ENCODE measurements around the gene ST6GALNAC1.

The ST6GALNAC1 gene

DNA sequence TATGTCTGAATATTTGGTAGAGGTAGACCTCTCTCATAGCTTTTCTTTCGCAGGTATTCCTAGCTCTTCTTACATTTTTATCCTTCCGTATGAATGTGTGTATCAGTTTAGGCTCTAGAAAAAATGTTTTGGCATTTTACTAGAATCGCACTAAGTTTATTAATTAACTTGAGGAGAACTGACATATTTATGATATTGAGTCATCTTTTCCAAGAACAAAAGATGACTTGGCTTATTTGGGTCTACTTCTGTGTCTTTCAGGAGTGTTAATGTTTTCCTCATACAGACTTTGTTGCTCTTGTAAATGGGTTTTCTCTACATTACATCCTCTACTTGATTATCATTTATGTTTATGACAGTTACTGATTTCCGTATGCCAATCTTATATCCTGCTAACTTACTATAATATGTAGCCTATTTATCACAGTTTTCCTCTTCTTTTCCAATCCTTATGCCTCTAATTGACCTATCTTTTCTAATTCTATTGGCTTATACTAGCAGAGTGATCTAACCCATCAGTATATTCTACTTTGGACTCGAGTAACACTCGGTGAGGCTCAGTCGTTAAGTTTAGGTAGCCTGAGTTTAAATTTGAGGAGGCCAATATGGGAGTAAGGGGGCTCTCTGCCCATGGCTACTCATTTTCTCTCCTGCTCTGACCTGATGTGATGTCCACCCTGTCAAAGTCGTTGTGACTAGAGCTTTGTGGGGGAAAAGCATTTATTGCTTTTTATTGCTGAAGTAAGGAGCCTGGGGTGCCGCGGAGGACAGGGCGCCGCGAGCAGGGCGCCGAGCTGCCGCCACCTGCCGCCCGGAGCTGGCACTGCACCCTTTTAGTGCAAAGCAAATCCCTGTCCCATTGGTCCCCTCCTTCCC lies 20.0 kb downstream of the ST6GALNAC1 start:
- no peak overlapping the region for H4K91ac ChIP-seq (ENCODE audit: low read depth, low read length, poor library complexity)
- H2BK12ac ChIP-seq (ENCODE audit: low read length) = no peak overlapping the region
- H4K8ac ChIP-seq (ENCODE audit: low read depth, low read length) = no peak overlapping the region
- peaks cover 0 to 2% of the 10 kb centered on the region in 2 donors for H3K4me1 ChIP-seq (ENCODE audit: control insufficient read depth in 2 of 2, insufficient read depth in 1 of 2, low read depth in 1 of 2, low read length in 2 of 2)
- H3K23ac ChIP-seq (ENCODE audit: low read depth, low read length, poor library complexity) = no peak overlapping the region
- H3K27ac ChIP-seq (replicated peaks; ENCODE audit: low read length) = no peak overlapping the region
- H3K79me1 ChIP-seq (ENCODE audit: low read depth, low read length) = no peaks in the 10 kb centered on the region
- H3K4me2 ChIP-seq (ENCODE audit: insufficient read depth, low read length, poor library complexity, severe bottlenecking) = peak overlapping the region; percentile 19
- H2BK15ac ChIP-seq (ENCODE audit: low read length) = no peak overlapping the region
- H3K36me3 ChIP-seq (replicated peaks in 1 of 2; ENCODE audit: control insufficient read depth in 2 of 2, insufficient read depth in 2 of 2, low read length in 2 of 2) = no peaks in the 10 kb centered on the region
- no peak overlapping the region for H3K4ac ChIP-seq (ENCODE audit: low read length)
- H2BK120ac ChIP-seq (ENCODE audit: low read depth, low read length) = no peak overlapping the region
- no peak overlapping the region for H2BK5ac ChIP-seq (ENCODE audit: low read length)
- peak; percentile 42 for DNase-seq (ENCODE audit: low spot score)
- peaks cover 0 to 2% of the 10 kb centered on the region in 2 donors for H3K9me3 ChIP-seq (replicated peaks in 1 of 2; ENCODE audit: control insufficient read depth in 2 of 2, insufficient read depth in 1 of 2, low read depth in 1 of 2, low read length in 2 of 2)
- H3K18ac ChIP-seq (ENCODE audit: low read length) = no peak overlapping the region
- H3K14ac ChIP-seq (ENCODE audit: low read length) = no peak overlapping the region
- no peak overlapping the region for H2AK5ac ChIP-seq (ENCODE audit: low read depth, low read length)
- H3K4me3 ChIP-seq (ENCODE audit: low read length in 2 of 2) = no peak overlapping the region
- WGBS, 2 donors (ENCODE audit: extremely low coverage in 2 of 2, insufficient read length in 2 of 2, insufficient replicate concordance in 1 of 2) = no CpG with 5 or more reads among the region's 18 CpGs
- H2AFZ ChIP-seq (ENCODE audit: low read length) = peak overlapping the region; percentile 62
- H3K27me3 ChIP-seq (ENCODE audit: control insufficient read depth in 3 of 3, insufficient read depth in 3 of 3, low read depth in 1 of 3, low read length in 3 of 3) = peaks cover 0 to 28% (median 2%) of the 10 kb centered on the region in 3 experiments
- no peak overlapping the region for H3K9ac ChIP-seq (ENCODE audit: low read depth, low read length, poor library complexity)

DNA sequence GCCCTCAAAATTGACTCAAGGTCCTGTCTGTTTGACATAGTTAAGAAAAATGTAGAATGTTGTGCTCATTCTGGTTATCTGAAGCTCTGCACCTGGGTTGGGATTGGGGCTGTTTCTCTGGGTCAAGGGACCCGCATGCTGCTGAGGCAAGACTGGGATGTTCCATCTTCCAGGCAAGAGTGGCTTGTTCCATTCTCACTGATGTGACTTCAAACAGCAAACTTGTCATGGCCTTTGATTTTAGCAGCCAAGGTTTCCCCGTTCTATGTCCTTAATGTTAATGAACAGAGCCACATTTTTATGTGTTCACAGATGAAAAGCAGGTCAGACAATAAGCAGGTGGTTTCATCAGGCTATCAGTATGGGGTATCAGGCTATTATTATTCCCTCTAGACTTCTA lies 25.7 kb downstream of the ST6GALNAC1 start:
- Histone ChIP-seq H3K79me1 (ENCODE audit: low read depth, low read length) (no peaks in the 10 kb centered on the region), H3K18ac (ENCODE audit: low read length) (no peak overlapping the region), H3K4me1 (ENCODE audit: control insufficient read depth in 2 of 2, insufficient read depth in 1 of 2, low read depth in 1 of 2, low read length in 2 of 2) (peaks cover 0 to 2% of the 10 kb centered on the region in 2 donors), H3K14ac (ENCODE audit: low read length) (no peak overlapping the region), H2AK5ac (ENCODE audit: low read depth, low read length) (no peak overlapping the region), H2BK5ac (ENCODE audit: low read length) (no peak overlapping the region), H4K8ac (ENCODE audit: low read depth, low read length) (no peak overlapping the region), H3K4ac (ENCODE audit: low read length) (no peak overlapping the region), H2AFZ (ENCODE audit: low read length) (no peak overlapping the region), H3K27me3 (ENCODE audit: control insufficient read depth in 3 of 3, insufficient read depth in 3 of 3, low read depth in 1 of 3, low read length in 3 of 3) (peaks cover 0 to 6% (median 0%) of the 10 kb centered on the region in 3 experiments), H2BK12ac (ENCODE audit: low read length) (no peak overlapping the region), H3K4me2 (ENCODE audit: insufficient read depth, low read length, poor library complexity, severe bottlenecking) (no peak overlapping the region), H3K23ac (ENCODE audit: low read depth, low read length, poor library complexity) (no peak overlapping the region), H3K4me3 (ENCODE audit: low read length in 2 of 2) (no peak overlapping the region), H4K91ac (ENCODE audit: low read depth, low read length, poor library complexity) (no peak overlapping the region), H2BK120ac (ENCODE audit: low read depth, low read length) (no peak overlapping the region), H2BK15ac (ENCODE audit: low read length) (no peak overlapping the region), H3K9ac (ENCODE audit: low read depth, low read length, poor library complexity) (no peak overlapping the region), H3K9me3 (replicated peaks in 1 of 2; ENCODE audit: control insufficient read depth in 2 of 2, insufficient read depth in 1 of 2, low read depth in 1 of 2, low read length in 2 of 2) (peaks cover 8 to 9% of the 10 kb centered on the region in 2 donors), H3K27ac (replicated peaks; ENCODE audit: low read length) (no peak overlapping the region), H3K36me3 (replicated peaks in 1 of 2; ENCODE audit: control insufficient read depth in 2 of 2, insufficient read depth in 2 of 2, low read length in 2 of 2) (peaks cover 0 to 2% of the 10 kb centered on the region in 2 donors)
- DNase-seq (ENCODE audit: low spot score) = no peak
- WGBS, 2 donors (ENCODE audit: extremely low coverage in 2 of 2, insufficient read length in 2 of 2, insufficient replicate concordance in 1 of 2) = no CpG with 5 or more reads among the region's 2 CpGs

DNA sequence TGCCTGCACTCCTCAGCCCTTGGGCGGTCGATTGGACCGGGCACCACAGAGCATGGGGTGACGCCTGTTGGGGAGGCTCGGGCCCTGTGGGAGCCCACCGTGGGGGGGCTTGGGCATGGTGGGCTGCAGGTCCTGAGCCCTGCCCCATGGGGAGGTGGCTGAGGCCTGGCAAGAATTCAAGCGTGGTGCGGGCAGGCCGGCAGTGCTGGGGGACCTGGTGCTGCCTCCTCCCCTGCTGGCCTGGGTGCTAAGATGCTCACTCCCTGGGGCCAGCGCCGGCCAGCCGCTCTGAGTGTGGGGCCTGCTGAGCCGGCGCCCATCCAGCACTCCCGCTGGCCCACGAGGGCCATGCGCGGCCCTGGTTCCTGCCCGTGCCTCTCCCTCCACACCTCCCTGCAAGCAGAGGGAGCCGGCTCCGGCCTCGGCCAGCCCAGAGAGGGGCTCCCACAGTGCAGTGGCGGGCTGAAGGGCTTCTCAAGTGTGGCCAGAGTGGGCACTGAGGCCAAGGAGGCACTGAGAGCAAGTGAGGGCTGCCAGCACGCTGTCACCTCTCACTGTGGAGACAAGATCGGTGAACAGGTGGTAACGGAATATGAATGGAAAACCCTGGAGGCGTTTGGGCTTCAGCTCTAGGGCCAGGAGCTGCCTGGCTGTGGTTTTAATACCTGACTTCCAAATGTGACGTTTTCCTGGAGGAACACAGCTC lies 28.5 kb downstream of the ST6GALNAC1 start:
- Histone ChIP-seq H3K27ac (replicated peaks; ENCODE audit: low read length) (no peak overlapping the region), H4K8ac (ENCODE audit: low read depth, low read length) (no peak overlapping the region)

More for the DNA sequence above, 28.5 kb downstream of the ST6GALNAC1 start:
- H3K14ac ChIP-seq (ENCODE audit: low read length) = no peak overlapping the region
- no peak overlapping the region for H3K4ac ChIP-seq (ENCODE audit: low read length)
- H2AFZ ChIP-seq (ENCODE audit: low read length) = no peak overlapping the region
- H3K36me3 ChIP-seq (replicated peaks in 1 of 2; ENCODE audit: control insufficient read depth in 2 of 2, insufficient read depth in 2 of 2, low read length in 2 of 2) = peaks cover 0 to 2% of the 10 kb centered on the region in 2 donors
- H2BK120ac ChIP-seq (ENCODE audit: low read depth, low read length) = no peak overlapping the region
- H3K4me3 ChIP-seq (ENCODE audit: low read length in 2 of 2) = peak overlapping the region in 1 of 2 donors; percentile 54
- no peak overlapping the region for H3K23ac ChIP-seq (ENCODE audit: low read depth, low read length, poor library complexity)
- WGBS, 2 donors (ENCODE audit: extremely low coverage in 2 of 2, insufficient read length in 2 of 2, insufficient replicate concordance in 1 of 2) = no CpG with 5 or more reads among the region's 28 CpGs
- H4K91ac ChIP-seq (ENCODE audit: low read depth, low read length, poor library complexity) = no peak overlapping the region
- no peaks in the 10 kb centered on the region for H3K79me1 ChIP-seq (ENCODE audit: low read depth, low read length)
- DNase-seq (ENCODE audit: low spot score) = no peak
- no peak overlapping the region for H2BK5ac ChIP-seq (ENCODE audit: low read length)
- no peak overlapping the region for H3K18ac ChIP-seq (ENCODE audit: low read length)
- H2BK15ac ChIP-seq (ENCODE audit: low read length) = no peak overlapping the region
- H3K27me3 ChIP-seq (ENCODE audit: control insufficient read depth in 3 of 3, insufficient read depth in 3 of 3, low read depth in 1 of 3, low read length in 3 of 3) = peaks cover 0 to 6% (median 0%) of the 10 kb centered on the region in 3 experiments
- H3K9me3 ChIP-seq (replicated peaks in 1 of 2; ENCODE audit: control insufficient read depth in 2 of 2, insufficient read depth in 1 of 2, low read depth in 1 of 2, low read length in 2 of 2) = peaks cover 8 to 9% of the 10 kb centered on the region in 2 donors
- H3K4me2 ChIP-seq (ENCODE audit: insufficient read depth, low read length, poor library complexity, severe bottlenecking) = no peak overlapping the region
- no peak overlapping the region for H3K9ac ChIP-seq (ENCODE audit: low read depth, low read length, poor library complexity)
- H2AK5ac ChIP-seq (ENCODE audit: low read depth, low read length) = no peak overlapping the region
- H2BK12ac ChIP-seq (ENCODE audit: low read length) = no peak overlapping the region
- peaks cover 7 to 8% of the 10 kb centered on the region in 2 donors for H3K4me1 ChIP-seq (ENCODE audit: control insufficient read depth in 2 of 2, insufficient read depth in 1 of 2, low read depth in 1 of 2, low read length in 2 of 2)

Data from neuronal stem cell (in vitro differentiated cells).